GM18907 (cell line): ENCODE measurements around the gene MTUS2.
"Not testable (repeated sequence)": the region's sequence is repeated elsewhere in the genome, so short reads cannot be mapped to it uniquely, and the experiment has no call there.

Experiments
- ATAC-seq: cut with Tn5 transposase; IDR thresholded peaks from one replicate; pipeline ENCODE4 v1.9.1; 2021; ENCODE audit warnings: mild to moderate bottlenecking, moderate library complexity; ENCODE audit not compliant: unreplicated experiment

MTUS2 gene

GRCh38 chr13:28955264-28955966 lies 135.3 kb downstream of the MTUS2 start:
- no peak for ATAC-seq

- ATAC-seq = no peak
Measured at GRCh38 chr13:28958018-28958417, 137.9 kb downstream of the MTUS2 start.

GRCh38 chr13:28958441-28958840 lies 138.3 kb downstream of the MTUS2 start:
- no peak for ATAC-seq

- no peak for ATAC-seq
Measured at GRCh38 chr13:28964052-28964451, 143.9 kb downstream of the MTUS2 start.

GRCh38 chr13:28964803-28965202 lies 144.7 kb downstream of the MTUS2 start:
- ATAC-seq = no peak

- ATAC-seq = no peak
Measured at GRCh38 chr13:28967029-28967915, 147.1 kb downstream of the MTUS2 start.

- ATAC-seq = no peak
Measured at GRCh38 chr13:28976195-28976594, 156.1 kb downstream of the MTUS2 start.

GRCh38 chr13:28976636-28977035 lies 156.5 kb downstream of the MTUS2 start:
- ATAC-seq = no peak

- ATAC-seq = no peak
Measured at GRCh38 chr13:28978574-28978973, 158.4 kb downstream of the MTUS2 start.

- ATAC-seq = no peak
Measured at GRCh38 chr13:28981530-28981929, 161.4 kb downstream of the MTUS2 start.

- no peak for ATAC-seq
Measured at GRCh38 chr13:28983641-28984040, 163.5 kb downstream of the MTUS2 start.

GRCh38 chr13:28984326-28984725 lies 164.2 kb downstream of the MTUS2 start:
- ATAC-seq = no peak

GRCh38 chr13:28984825-28985224 lies 164.7 kb downstream of the MTUS2 start:
- ATAC-seq = no peak

- not testable (repeated sequence) for ATAC-seq
Measured at GRCh38 chr13:28990378-28990777, 170.2 kb downstream of the MTUS2 start.

GRCh38 chr13:28991764-28992163 lies 171.6 kb downstream of the MTUS2 start:
- ATAC-seq = no peak

- no peak for ATAC-seq
Measured at GRCh38 chr13:29000826-29001225, 180.7 kb downstream of the MTUS2 start.

GRCh38 chr13:29005035-29005762 lies 185.1 kb downstream of the MTUS2 start:
- no peak for ATAC-seq

- ATAC-seq = no peak
Measured at GRCh38 chr13:29005763-29006120, 185.6 kb downstream of the MTUS2 start.

GRCh38 chr13:29006359-29006850 lies 186.3 kb downstream of the MTUS2 start:
- no peak for ATAC-seq

GRCh38 chr13:29008296-29008695 lies 188.2 kb downstream of the MTUS2 start:
- ATAC-seq = no peak

- no peak for ATAC-seq
Measured at GRCh38 chr13:29020314-29020713, 200.2 kb downstream of the MTUS2 start.
